SU-DHL-6 (cell line): ENCODE data around the gene NACC2.

Source experiments
- CTCF ChIP-seq: fragments of 200-600 bp; sonication (generic); IDR thresholded peaks from one replicate; pipeline ENCODE4 v1.5.1; 2017; ENCODE audit warnings: antibody characterized with exemption, mild to moderate bottlenecking, low read length, moderate library complexity; ENCODE audit not compliant: insufficient read depth, poor library complexity, severe bottlenecking
- EZH2phosphoT487 ChIP-seq: fragments of 200-600 bp; sonication (generic), shearing (Covaris generic); conservative IDR thresholded peaks from 2 replicates; pipeline ENCODE4 v1.6.1; 2018; ENCODE audit warnings: mild to moderate bottlenecking, antibody characterized with exemption, low read length, moderate library complexity, mixed read lengths

- TF ChIP-seq CTCF = no peak
- TF ChIP-seq EZH2phosphoT487 = no peak
These were observed 96.5 kb downstream of the NACC2 start for GRCh38 chr9:135998410-135999071.
